Psoas muscle (tissue), 8 donors: ENCODE data around the gene KDM2A. TPM values are rescaled to one million over a fixed set of nuclear protein-coding genes. Genes with fewer than 3 reads are reported as not detected.
"Not testable (repeated sequence)": the region's sequence is repeated elsewhere in the genome, so short reads cannot be mapped to it uniquely, and the experiment has no call there.

Source experiments
- ATAC-seq, 4 donors: fragments of 200-7000 bp; cut with Tn5 transposase; one replicate each; pipeline ENCODE4 v1.9.1; 2020; ENCODE audit warnings: moderate library complexity in 3 of 4, mild to moderate bottlenecking in 2 of 4
- DNase-seq, 2 donors: peaks; one replicate each; pipeline ENCODE4 v3.0.0-alpha.2; 2020
- H3K27ac ChIP-seq: fragments of 200-600 bp; one replicate; pipeline ENCODE4 v1.8.0; 2022
- H3K27me3 ChIP-seq, 3 donors: fragments of 200-600 bp in 1 of 3; one replicate each; pipeline versions ENCODE4 v1.6.1 to v1.8.0; 2013 to 2022; ENCODE audit warnings: low read length in 2 of 3, mild to moderate bottlenecking in 2 of 3, moderate library complexity in 1 of 3; ENCODE audit not compliant: insufficient read depth in 3 of 3
- H3K36me3 ChIP-seq, 2 donors: fragments of 200-600 bp in 1 of 2; one replicate each; pipeline versions ENCODE4 v1.6.1 to v1.8.0; 2013 to 2022; ENCODE audit warnings: low read depth in 1 of 2, mild to moderate bottlenecking in 1 of 2, moderate library complexity in 1 of 2; ENCODE audit not compliant: insufficient read depth in 1 of 2
- H3K4me1 ChIP-seq: fragments of 200-600 bp; one replicate; pipeline ENCODE4 v1.8.0; 2022
- H3K4me3 ChIP-seq: fragments of 200-600 bp; one replicate; pipeline ENCODE4 v1.8.0; 2022; ENCODE audit warnings: mild to moderate bottlenecking
- H3K9me3 ChIP-seq: fragments of 200-600 bp; one replicate; pipeline ENCODE4 v1.8.0; 2022
- CTCF ChIP-seq: fragments of 200-600 bp; IDR thresholded peaks from one replicate; pipeline ENCODE4 v1.8.0; 2022; ENCODE audit warnings: antibody characterized with exemption
- WGBS, 3 donors: extraction: QIAGEN DNeasy Blood & Tissue Kit; methylation state at CpG; one replicate each; pipeline versions ENCODE4 v1.1.6 to v1.1.7; 2013; 5-methylcytosine and 5-hydroxymethylcytosine counted together
- intact Hi-C, 2 donors: fragments of 100-400 bp; cut with DNase I; formaldehyde crosslinking; loops; one replicate each; pipeline versions ENCODE4 v1.11.0 to v1.14.2; 2022
- polyA plus RNA-seq, 3 donors: library from polyadenylated mRNA; stranded (reverse); fragments of 200-250 nt; gene quantifications; one replicate each; pipeline ENCODE4 v1.2.3, GENCODE V29; 2013
- total RNA-seq, 4 donors: library from RNA; stranded (reverse); fragmentation: NEBNext Ultra II Directional in 2 of 4; extraction: Animal tissue kit (Norgen Biotek cat#: 25700) in 2 of 4; gene quantifications; one replicate each; pipeline versions ENCODE4 v1.2.1 to v1.2.4, GENCODE V29; 2021 to 2023
- donor health status: healthy with polysubstance abuse.
- donor health status: DM: no; HTN: no; CAD: no; lungs with moderate emphysema.
- donor health status: Bipolar disorder and iron deficiency.
- donor health status: healthy.
- donor health status: DM: yes; HTN: yes; CAD: no.
- donor health status: DM: no; HTN: no; CAD: no.
- donor health status: DM: no; HTN: no; CAD: no.
- donor health status: DM: yes; HTN: yes; CAD: no.

Gene KDM2A
- total and polyA plus RNA-seq, 7 donors = 26.6 to 67.9 (median 52.4) TPM

DNA sequence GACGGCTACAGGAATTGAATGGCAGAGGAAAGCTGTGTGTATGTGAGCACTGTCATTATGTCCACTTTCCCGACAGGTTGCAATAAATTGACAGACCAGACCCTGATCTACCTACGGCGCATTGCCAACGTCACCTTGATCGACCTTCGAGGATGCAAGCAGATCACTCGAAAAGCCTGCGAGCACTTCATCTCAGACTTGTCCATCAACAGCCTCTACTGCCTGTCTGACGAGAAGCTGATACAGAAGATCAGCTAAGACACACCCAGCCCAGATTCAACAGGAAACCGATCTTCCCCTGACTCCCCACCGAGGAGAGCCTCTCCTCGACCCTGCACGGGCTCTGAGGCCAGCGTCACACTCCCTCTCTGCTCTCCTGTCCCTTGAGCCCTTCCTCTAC is 135.7 kb downstream of the KDM2A start:
- Histone ChIP-seq H3K36me3 (peaks cover 30 to 83% of the 10 kb centered on the region in 2 donors), H3K4me1 (no peaks in the 10 kb centered on the region), H3K27me3 (no peaks in the 10 kb centered on the region), H3K4me3 (no peak overlapping the region), H3K27ac (no peak overlapping the region), H3K9me3 (no peaks in the 10 kb centered on the region)
- intact Hi-C loops = no loop called here
- TF ChIP-seq CTCF = no peak
- ATAC-seq (no peak), DNase-seq (no peak)
- 78 to 85% (median 81%) methylated on average over 15 of the region's 15 CpGs for WGBS, 3 donors

- WGBS, 3 donors = 87 to 90% (median 88%) methylated on average over 10 of the region's 10 CpGs
- peaks cover 24 to 77% of the 10 kb centered on the region in 2 donors for H3K36me3 ChIP-seq
- no peak overlapping the region for H3K27ac ChIP-seq
Observed at GRCh38 chr11:67255353-67255752, 136.3 kb downstream of the KDM2A start.

GRCh38 chr11:67255864-67256263 is 136.8 kb downstream of the KDM2A start:
- intact Hi-C loops = no loop called here
- peaks cover 24 to 72% of the 10 kb centered on the region in 2 donors for H3K36me3 ChIP-seq
- no peaks in the 10 kb centered on the region for H3K4me1 ChIP-seq
- ATAC-seq (peak in 1 of 4 donors; percentile 8), DNase-seq (no peak)
- H3K9me3 ChIP-seq = no peaks in the 10 kb centered on the region
- H3K4me3 ChIP-seq = no peak overlapping the region
- H3K27me3 ChIP-seq = no peaks in the 10 kb centered on the region
- 83 to 85% (median 85%) methylated on average over 5 to 8 of the region's 8 CpGs for WGBS, 3 donors
- no peak overlapping the region for H3K27ac ChIP-seq
- TF ChIP-seq CTCF = no peak

More at GRCh38 chr11:67255353-67255752, 136.3 kb downstream of the KDM2A start:
- ATAC-seq (no peak), DNase-seq (no peak)
- Histone ChIP-seq H3K4me3 (no peak overlapping the region), H3K27me3 (no peaks in the 10 kb centered on the region), H3K9me3 (no peaks in the 10 kb centered on the region), H3K4me1 (no peaks in the 10 kb centered on the region)
- intact Hi-C loops = no loop called here
- no peak for TF ChIP-seq CTCF

GRCh38 chr11:67256477-67257135 is 137.5 kb downstream of the KDM2A start:
- TF ChIP-seq CTCF = no peak
- WGBS, 3 donors = 73 to 83% (median 74%) methylated on average over 5 of the region's 5 CpGs
- ATAC-seq = no peak
- no peaks in the 10 kb centered on the region for H3K27me3 ChIP-seq
- H3K4me3 ChIP-seq = no peak overlapping the region
- H3K4me1 ChIP-seq = peaks cover 3% of the 10 kb centered on the region
- no peaks in the 10 kb centered on the region for H3K9me3 ChIP-seq
- no peak for DNase-seq
- intact Hi-C loops = no loop called here
- H3K36me3 ChIP-seq = peaks cover 19 to 65% of the 10 kb centered on the region in 2 donors
- H3K27ac ChIP-seq = no peak overlapping the region

- no peaks in the 10 kb centered on the region for H3K9me3 ChIP-seq
- intact Hi-C loops = loop anchor here (5.0 to 10.0 kb wide), 2 partner anchors 122 to 124 kb away; no protein-coding TSS in a partner anchor
- H3K27ac ChIP-seq = no peak overlapping the region
- peaks cover 11% of the 10 kb centered on the region for H3K4me1 ChIP-seq
- no peak for TF ChIP-seq CTCF
- no peak for ATAC-seq
- DNase-seq = no peak
- no peaks in the 10 kb centered on the region for H3K27me3 ChIP-seq
- peaks cover 9 to 27% of the 10 kb centered on the region in 2 donors for H3K36me3 ChIP-seq
- WGBS, 3 donors = 79 to 83% (median 80%) methylated on average over 6 of the region's 6 CpGs
- H3K4me3 ChIP-seq = no peak overlapping the region
Observed at GRCh38 chr11:67260406-67260805, 141.3 kb downstream of the KDM2A start.

DNA sequence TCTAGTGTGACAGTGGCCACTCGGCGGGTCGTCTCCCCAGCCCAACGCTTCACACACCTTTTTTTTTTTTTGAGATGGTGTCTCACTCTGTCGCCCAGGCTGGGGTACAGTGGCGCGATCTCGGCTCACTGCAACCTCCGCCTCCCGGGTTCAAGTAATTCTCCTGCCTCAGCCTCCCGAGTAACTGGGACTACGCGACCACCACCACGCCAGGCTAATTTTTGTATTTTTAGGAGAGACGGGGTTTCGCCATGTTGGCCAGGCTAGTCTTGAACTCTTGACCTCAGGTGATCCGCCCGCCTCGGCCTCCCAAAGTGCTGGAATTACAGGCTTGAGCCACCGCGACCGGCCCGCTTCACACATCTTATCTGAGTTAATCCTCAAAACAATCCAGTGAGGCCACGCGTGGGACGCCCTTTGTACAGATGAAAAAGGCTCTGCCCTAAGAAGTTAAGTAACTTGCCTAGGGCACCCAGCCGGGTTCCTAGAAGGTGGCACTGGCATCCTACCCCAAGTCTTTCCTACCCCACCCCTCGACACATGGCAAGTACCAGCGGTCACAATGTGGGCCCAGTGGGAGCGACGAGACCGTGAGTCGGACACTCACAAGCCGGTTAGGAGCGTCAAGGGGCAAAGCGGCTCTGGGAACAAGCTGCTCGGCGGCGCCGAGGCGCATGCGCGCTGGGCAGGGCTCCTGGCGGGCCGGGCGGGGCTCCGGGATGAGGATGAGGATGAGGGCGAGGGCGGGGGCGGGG is 142.0 kb downstream of the KDM2A start:
- peaks cover 16% of the 10 kb centered on the region for H3K4me1 ChIP-seq
- H3K36me3 ChIP-seq = peaks cover 5 to 20% of the 10 kb centered on the region in 2 donors
- intact Hi-C loops = loop anchor here (5.0 to 10.0 kb wide), 2 partner anchors 121 to 124 kb away; no protein-coding TSS in a partner anchor
- H3K4me3 ChIP-seq = peak overlapping the region; percentile 55
- DNase-seq (peak; percentile 74 to 79), ATAC-seq (peak in 2 of 4 donors; percentile 12 to 52)
- WGBS, 3 donors = 23 to 31% (median 24%) methylated on average over 50 of the region's 50 CpGs
- H3K27ac ChIP-seq, H3K27me3 ChIP-seq, H3K9me3 ChIP-seq: not testable (repeated sequence)
